Fibroblast of skin of scalp (primary cell): ENCODE data around the gene EDARADD.
"Not testable (repeated sequence)": the region's sequence is repeated elsewhere in the genome, so short reads cannot be mapped to it uniquely, and the experiment has no call there.

Experiments
- DNase-seq: peaks from one replicate; pipeline ENCODE4 v3.0.0-alpha.2; 2013

The EDARADD gene

DNA sequence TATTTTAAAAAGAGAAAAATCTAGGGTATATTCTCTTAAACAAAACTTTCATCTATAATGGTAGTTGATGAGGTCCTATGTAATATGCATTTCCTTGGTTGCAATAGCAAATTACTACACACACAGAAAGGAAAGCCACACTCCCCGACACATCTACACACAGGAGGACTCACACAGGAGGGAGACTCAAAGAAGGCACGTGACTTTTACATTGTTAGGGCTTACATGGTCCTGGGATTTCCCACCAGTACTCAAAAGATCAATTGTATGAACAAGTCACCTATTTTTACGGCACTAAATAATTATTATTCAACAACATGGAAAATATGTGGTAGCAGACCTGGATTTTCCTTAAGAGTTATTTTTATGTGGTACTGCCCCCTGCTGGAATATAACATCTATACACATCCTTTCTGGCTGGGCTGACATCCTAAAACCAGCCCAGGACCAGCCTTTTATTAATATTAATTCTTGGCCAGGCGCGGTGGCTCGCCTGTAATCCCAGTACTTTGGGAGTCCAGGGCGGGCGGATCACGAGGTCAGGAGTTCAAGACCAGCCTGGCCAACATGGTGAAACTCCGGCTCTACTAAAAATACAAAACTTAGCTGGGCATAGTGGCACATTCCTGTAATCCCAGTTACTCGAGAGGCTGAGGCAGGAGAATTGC, 95.8 kb downstream of the EDARADD start:
- DNase-seq, result peak; percentile 55

DNA sequence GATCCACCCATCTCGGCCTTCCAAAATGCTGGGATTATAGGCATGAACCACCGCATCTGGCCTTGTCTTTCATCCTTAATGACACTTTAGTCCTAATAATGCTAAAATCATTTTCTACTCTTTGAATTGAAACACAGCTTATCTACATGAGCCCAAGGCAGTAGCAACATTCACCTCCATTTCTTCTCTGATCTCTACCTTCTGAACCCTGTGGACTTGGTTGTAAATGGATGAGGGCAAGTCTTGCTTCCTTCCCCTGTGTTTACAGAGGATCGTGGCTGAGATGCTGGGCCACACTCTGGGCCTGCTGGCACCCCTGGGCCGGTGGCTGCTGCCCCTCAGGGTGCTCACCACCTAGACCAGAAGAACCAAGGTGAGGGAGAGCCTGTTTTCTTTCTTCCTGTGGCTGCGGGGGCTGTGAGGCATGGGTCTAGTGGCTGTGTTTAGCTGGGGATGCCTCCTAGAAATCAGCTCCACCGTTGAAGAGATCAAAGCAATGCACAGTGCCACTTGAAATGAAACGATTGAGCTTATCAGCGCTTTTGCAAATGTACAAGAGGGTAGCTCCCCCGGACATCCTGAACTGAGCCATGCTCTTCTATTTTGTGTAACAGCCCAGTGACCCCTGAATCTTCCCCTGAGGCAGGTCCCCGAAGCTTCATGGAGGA, 97.5 kb downstream of the EDARADD start:
- DNase-seq, result no peak

DNA sequence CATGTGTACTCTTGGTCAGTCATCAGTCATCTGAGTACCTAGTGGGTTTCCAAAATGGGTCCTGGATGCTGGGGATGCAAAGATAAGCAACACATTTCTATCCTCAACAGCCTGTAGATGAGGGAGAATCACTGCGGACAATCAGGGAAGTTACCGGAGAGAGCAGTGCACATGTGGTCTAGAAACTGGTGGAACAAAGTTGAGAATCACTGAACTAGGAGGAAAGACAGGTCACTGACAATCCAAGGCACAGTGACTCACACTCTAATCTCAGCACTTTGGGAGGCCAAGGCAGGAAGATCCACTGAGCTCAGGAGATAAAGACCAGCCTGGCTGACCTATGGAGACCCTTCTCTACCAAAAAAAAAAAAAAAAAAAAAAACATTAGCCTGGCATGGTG, 98.3 kb downstream of the EDARADD start:
- no peak for DNase-seq

DNA sequence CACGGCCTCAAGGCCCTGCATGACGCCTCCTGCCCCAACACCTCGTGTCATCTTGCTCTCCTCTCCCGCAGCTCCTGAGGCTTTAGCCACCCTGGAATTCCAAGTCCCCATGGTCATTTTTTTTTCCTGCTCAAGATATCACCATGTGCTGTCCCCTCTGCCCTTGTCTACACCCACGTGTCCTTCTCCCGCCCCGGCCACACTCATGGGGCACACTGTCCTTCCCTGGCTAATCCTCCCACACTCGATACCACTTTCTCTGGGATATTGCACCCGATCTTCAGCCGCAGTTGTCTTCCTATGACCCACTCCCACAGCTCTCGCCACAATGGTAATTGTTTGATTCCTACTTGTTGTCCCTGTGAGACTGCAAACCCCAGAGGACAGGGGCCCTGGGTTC, 100.0 kb downstream of the EDARADD start:
- DNase-seq, result no peak

DNA sequence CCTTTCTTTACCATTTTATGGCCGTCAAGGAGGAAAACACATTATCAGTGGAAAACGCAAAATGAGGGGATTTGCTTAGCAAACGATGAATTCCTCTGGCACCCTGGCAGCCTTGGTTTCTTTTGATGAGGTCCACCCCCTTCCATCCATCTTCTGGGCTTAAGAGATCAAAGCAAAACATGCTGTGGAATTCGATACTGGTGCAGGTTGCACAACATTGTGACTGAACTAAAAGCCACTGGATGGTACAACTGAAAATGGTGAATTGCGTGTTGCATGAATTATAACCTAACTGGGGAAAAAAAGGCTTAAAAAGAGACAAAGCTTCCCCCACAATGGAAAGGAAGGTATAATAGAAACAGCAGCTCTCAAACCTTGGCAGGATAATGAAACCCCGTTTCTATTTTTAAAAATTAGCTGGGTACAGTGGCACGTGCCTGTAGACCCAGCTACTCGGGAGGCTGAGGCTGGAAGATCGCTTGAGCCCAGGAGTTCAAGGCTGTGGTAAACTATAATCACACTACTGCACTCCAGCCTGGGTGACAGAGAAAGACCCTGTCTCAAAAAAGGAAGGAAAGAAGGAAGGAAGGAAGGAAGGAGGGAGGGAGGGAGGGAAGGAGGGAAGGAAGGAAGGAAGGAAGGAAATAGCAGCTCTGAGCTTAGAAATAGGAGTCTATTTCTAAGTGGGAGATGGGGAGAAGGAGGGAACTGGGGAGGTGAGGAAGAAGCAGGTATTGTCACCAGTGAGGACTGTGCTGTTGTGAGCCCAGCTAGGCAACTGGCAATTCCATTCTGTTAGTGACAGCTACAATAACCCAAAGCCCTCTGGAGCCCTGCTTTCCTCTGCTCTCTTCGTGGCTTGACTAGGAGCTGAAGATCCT, 100.7 kb downstream of the EDARADD start:
- DNase-seq, result no peak

DNA sequence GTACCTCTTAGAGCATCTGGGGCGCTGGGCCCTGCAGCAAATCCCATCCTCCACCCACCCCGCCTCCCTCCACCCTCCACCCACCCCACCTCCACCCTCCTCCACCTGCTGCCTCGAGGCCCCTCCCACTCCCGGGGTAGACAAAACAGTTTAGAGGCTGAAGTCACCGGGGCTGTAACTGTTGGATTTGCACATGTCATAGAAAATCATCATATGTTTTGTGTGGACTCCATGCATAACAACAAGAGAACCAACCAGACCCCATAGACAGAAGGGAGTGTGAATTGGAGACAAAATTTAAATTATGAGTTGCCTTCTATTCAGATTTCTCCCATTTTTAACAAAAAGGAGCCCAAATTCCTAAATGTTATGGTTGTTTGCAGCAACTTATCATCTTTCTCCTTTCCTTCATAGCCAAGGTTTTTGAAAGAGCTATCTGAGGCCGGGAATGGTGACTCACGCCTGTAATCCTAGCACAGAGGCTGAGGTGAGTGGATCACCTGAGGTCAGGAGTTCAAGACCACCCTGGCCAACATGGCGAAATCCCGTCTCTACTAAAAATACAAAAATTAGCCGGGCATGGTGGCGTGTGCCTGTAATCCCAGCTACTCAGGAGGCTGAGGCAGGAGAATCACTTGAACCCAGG, 101.5 kb downstream of the EDARADD start:
- DNase-seq, result no peak

DNA sequence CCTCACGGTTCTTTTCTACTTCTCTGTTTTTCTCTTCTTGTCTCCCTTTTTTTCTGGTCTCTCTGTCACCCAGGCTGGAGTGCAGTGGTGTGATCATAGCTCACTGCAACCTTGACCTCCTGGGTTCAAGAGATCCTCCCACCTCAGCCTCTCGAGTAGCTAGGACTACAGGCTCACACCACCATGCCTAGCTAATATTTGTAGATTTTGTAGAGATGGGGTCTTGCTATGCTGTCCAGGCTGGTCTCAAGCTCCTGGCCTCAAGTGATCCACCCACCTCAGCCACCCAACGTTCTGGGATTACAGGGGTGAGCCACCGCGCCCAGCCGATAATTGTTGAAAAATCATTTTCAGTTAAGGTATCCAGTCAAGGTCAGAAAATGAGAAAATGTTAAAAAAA, 103.8 kb downstream of the EDARADD start:
- no peak for DNase-seq

DNA sequence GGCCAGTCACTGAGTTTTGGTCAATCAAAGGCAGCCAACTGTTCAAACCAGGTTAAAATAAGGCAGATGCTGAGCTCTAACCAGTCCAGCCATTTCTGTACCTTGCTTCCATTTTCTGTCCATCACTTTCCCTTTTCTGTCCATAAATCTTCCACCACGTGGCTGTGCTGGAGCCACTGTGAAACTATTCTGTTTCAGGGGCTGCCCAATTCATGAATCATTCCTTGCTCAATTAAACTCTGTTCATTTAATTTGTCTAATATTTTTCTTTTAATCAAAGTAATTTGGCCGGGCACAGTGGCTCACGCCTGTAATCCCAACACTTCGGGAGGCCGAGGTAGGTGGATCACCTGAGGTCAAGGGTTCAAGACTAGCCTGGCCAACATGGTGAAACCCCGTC, 107.0 kb downstream of the EDARADD start:
- DNase-seq, result no peak

DNA sequence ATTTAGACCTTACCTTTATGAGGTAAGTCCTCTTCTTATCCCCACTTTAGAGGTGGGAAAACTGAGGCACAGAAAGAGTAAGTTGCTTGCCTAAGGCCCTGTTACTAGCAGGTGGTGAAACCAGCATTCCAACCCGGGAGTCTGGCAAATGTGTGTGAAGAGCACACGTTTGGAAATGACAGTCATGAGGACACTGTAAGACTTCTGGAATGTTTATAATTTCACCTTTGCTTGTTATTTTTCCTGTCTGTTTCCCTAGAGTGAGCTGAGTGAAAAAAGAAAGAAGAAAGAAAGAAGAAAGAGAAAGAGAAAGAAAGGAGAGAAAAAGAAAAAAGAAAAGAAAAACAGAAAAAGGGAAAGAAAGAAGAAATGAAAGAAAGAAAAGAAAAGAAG, 108.5 kb downstream of the EDARADD start:
- no peak for DNase-seq

DNA sequence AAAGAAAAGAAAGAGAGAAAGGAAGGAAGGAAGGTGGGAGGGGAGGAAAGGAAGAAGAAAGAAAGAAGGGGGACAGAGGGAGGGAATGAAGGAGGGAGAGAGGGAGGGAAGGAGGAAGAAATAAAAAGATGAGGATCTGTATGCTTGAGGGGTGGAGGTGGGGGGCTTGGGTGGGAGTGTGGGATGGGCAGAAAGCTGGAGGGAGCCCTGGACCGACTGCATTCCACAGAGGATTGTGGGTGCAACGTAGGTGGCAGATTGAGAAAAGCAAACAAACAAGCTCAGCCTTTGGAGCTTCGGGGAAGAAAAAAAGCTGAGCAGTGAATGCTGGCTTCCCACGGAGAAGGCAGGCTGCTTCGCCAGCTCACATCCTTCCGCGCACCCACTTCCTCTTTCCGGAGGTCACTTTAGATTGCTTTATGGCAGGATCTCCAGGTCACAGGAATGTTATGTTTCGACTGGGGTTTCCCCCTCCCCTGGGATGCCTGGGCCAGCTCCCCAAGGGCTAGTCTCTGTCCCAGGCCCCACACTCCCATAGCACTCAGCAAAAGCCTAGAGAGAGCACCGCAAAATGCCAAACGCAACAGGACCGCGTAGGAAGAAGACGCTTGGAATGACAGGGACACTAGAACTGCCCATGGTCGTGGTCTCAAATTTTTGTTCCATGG, 109.0 kb downstream of the EDARADD start:
- DNase-seq, result peak; percentile 70

DNA sequence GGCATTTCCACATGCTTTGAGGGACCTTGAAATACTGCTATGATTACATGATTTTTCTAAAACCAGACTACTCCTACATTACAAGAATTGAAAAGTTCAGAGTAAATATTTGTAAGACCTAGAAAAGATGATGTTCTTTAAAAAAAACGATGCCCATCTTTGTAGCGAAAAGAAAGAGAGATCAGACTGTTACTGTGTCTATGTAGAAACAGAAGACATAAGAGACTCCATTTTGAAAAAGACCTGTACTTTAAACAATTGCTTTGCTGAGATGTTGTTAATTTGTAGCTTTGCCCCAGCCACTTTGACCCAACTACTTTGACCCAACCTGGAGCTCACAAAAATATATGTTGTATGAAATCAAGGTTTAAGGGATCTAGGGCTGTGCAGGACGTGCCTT, 110.3 kb downstream of the EDARADD start:
- not testable (repeated sequence) for DNase-seq

DNA sequence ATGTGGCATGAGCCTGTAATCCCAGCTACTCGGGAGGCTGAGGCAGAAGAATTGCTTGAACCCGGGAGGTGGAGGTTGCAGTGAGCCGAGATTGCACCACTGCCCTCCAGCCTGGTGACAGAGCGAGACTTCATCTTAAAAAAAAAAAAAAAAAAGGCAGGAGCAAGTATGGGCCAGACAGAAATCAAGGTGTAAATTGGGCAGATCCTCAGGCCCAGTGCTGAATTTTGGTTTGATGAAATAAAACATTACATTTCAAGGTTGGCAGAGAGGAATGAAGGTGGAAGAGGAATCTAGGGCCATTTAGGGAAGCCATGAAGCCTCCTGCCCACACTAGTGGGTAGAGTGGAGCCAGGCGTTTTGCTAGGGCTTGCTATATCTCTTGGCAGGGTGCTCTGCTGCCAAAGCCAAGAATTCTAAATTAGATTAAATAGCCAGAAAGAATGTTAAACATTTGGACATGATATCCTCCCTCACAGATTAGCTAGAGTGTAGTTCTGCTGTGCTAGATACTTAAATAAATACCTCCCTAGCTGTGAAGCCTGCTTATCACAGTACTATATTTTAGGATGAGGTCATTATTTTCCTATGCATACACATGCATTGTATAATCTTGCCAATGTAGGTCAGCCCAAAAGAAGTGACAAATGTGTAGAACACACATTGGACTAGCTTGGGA, 113.1 kb downstream of the EDARADD start:
- peak; percentile 56 for DNase-seq

DNA sequence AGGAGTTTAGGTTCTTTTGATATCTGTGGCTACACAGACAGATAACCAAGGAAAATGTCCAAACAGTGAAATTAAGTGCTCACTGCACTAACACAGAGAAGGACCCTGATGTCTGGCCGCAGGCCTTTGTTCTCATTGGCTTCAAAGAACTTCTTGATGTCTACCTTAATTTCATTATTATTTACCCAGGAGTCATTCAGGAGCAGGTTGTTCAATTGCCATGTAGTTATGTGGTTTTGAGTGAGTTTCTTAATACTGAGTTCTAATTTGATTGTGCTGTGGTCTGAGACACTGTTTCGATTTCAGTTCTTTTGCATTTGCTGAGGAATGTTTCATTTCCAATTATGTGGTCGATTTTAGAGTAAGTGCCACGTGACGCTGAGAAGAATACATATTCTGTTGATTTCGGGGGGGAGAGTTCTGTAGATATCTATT, 114.5 kb downstream of the EDARADD start:
- DNase-seq, result no peak

DNA sequence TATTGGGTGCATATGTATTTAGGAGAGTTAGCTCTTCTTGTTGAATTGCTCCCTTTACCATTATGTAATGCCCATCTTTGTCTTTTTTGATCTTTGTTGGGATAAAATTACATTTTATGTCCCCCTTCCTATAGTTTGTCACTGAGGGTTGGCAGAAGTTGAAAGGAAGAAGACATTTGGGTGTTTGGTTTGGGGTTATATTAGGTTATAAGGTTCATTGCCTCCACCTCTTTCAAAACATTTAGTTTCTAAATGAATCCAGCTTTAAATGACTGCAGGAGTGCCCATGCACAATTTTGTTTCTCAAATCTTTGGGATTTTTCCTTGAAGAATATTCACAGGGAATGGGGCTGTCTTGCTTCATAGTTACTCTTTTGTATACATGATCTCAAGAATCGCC, 115.1 kb downstream of the EDARADD start:
- DNase-seq, result no peak

DNA sequence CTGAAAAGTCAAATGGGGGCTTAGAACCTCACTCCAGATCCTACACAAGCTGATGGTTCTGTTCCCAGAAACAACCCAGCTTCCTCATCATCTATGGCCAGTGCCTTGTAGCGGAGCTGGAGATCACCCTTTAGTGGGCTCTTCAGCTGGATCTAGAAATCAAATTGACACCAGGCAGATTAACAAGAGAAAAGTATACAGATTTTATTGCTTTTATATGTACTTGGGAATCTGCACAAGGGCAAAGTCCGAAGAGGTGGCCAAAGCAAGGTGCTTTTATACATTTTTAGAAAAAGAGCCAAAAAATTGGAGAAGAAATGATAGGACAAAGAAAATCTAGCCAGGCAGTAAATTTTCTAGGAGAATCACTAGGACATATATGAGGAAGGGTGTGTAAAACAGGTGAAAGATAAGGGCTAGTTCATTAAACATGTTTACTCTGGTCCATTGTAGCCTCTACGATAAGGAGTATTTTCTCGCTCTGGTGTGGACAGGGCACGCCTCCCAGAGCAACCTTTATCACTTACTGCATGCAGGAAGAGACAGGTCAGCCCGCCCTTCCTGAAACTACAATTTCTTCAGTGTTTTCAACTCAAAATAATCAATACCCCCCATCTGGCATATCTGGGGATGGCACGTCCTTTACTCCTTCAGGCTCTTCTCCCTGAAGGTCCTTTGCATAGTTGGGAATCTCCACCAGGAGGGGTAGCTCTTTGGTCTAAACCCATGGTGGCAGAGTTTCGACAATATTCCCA, 115.7 kb downstream of the EDARADD start:
- DNase-seq, result no peak

DNA sequence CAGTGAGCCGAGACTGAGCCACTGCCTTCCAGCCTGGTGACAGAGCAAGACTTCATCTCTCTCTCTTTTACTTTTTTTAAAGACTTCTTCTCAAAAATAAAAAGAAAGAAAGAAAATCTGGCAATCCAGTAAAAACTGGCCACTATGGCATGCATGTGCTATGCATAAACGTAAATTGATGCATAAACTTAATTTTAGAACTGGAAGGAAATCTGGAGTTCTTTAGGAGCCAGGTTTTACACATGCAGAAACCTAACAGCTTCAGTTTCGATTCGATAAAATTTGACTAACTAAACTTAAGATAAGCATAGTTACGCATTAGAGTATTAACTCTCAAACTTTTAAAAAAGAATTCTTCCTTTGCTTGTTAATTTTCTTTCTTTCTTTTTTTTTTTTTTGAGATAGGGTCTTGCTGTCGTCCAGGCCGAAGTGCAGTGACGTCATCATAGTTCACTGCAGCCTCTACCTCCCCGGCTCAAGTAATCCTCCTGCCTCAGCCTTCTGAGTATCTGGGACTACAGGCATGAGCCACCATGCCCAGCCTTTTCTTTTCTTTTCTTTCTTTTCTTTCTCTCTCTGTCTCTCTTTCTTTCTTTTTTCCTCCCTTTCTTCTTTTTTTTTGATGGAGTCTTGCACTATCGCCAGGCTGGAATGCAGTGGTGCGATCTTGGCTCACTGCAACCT, 117.8 kb downstream of the EDARADD start:
- DNase-seq, result no peak

DNA sequence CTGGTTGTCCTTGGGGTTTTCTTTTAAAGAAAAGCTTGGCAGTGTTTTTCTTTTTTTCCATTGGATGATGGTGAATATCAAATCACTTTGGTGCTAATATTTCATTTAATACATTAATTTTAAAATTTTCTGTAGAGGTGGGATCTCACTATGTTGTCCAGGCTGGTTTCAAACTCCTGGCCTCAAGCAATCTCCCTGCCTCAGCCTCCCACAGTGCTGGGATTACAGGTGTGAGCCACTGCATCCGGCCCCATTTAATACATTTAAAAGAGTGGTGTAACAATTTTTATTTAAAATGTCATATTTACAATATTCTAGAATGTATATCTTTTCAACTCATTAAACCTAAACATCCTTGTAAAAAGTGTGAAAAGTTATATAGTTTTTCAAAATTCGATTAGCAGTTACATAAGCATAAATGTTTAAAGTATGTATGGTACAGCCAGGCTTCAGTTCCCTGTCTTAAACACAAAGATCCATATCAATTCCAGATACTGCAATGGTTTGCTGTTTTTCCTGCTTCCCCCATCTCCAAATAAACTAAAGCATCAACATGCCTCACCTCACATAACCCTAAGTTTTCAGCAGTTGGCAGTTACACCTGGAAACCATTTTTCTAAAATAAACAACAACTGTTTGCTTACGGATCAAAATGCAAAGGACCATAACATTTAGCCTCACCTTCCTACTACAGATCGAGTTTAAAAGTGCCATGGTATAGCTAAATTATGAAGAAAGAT, 120.8 kb downstream of the EDARADD start:
- DNase-seq, result no peak

DNA sequence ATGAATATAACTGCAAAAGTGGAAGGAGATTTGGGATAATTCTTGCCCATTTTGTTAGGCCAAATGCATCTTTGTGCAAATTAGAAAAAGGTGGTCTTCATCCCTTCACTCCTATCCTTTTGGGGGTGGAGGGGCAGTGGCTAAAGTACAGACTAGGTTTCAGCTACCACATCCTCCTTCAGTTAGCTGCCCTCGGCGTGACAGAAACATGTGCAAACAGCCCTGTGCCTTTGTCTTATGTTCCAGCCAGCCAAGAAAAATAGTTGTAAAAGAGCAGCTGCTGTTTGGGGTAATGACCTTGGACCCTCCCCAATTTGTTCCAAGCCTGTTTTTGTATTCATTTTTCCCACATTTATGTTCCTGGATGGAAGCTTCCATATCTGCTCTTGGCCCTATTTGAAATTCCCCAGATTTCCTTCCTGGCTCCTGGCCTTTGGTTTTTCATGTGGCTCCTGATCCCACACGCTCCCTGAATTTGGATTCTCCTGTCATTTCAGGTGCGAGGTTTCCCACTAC, 121.4 kb downstream of the EDARADD start:
- DNase-seq, result no peak

DNA sequence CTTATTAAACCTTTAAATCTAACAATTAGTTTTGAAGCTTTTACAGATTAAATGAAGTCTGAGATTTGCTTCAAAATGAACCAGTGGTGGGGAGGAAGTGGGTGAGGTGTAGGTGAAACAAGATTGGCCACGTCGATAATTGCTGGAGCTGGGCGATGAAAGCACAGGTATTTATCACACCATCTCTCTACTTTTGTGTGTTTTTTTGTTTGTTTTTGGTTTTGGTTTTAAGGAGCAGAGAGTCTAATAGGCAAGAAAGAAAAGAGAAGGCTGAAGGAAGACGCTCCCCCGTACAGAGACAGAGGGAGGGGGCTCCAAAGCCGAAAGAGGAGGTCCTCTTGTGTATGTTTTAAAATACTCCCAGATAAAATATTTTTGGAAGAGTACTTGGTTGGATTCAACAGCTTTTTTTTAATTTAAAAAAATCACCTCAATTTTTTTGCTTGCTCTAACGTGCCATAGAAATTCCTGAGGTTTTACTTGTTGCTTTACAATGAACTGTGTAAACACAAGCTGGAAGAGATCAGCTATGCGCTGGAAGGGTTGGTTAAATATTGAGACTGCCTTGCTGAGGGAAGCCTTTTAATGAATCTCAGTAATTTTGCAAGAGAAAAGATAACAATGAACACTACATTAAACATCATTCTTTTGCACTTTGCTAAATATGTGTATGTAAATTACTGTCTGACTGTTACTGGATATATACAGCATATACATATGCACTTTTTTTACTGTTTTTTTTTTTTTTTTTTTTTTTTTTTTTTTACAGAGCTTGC, 123.0 kb downstream of the EDARADD start:
- peak; percentile 88 for DNase-seq
